GM23248 (cell line): Measurements from ENCODE around the gene MGAT4B.

Experiments
- EZH2 ChIP-seq: fragments of 200-600 bp; sonication (generic); IDR thresholded peaks from 2 replicates; pipeline ENCODE4 v1.6.1; 2018; ENCODE audit warnings: antibody characterized with exemption, mild to moderate bottlenecking; ENCODE audit not compliant: insufficient read depth, poor library complexity, severe bottlenecking
- EZH2phosphoT487 ChIP-seq: fragments of 200-600 bp; sonication (generic); IDR thresholded peaks from 2 replicates; pipeline ENCODE4 v1.6.1; 2018; ENCODE audit warnings: antibody characterized with exemption, moderate library complexity, mild to moderate bottlenecking, low read depth; ENCODE audit not compliant: insufficient read depth

GRCh38 chr5:179820127-179820482, 13.4 kb upstream of the MGAT4B start:
- TF ChIP-seq EZH2 (no peak), EZH2phosphoT487 (no peak)
